ENCODE data around the gene CCDC159. TPM values are rescaled to one million over a fixed set of nuclear protein-coding genes. Genes with fewer than 3 reads are reported as not detected.
"Not testable (repeated sequence)": the region's sequence is repeated elsewhere in the genome, so short reads cannot be mapped to it uniquely, and the experiment has no call there.

CCDC159 gene, protein sequence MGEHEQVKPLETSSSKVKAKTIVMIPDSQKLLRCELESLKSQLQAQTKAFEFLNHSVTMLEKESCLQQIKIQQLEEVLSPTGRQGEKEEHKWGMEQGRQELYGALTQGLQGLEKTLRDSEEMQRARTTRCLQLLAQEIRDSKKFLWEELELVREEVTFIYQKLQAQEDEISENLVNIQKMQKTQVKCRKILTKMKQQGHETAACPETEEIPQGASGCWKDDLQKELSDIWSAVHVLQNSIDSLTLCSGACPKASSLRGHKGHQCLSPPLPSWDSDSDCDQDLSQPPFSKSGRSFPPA
- total RNA-seq (10 to 100 TPM; 14.2 to 14.6 TPM), polyA plus RNA-seq (30.1 TPM)

DNA sequence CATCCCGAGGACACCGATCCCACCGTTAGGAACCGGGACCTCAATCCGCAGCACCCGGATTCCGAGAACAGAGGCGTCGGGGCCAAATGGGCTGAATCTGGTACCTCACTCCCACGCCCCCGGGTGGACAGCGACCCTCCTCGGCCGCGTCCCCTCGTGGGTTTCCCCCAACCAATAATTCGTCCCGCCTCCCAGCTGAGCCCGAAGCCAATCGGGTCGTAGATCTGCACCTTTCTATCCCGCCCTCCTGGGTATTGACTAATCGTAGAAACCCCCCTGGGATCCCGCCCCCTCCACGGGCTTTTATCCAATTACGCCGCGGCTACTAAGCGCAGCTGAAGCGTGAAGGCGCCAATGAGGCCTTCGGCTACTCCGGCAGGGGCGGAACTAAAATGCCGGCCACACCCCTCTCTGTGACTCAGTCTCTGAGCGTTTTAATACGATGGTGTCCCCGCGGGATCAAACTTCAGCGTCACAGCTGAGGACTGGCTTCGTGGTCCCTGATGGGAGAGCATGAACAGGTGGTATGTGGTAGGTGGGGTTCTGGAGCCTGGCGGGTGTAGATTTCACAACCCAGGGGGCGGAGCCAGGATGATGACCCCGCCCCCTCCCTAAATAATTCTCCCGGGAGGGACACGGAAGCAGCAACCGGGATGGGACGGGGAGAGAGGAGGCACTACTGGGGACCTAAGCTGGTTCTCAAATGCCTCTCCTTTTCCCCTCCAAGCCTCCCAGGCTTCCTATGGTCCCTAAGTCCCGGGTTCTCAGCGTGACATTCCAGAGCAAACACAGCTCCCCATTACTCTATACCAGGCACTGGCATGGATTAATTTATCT, at the start of gene CCDC159, which contains the start of gene TMEM205:
TSS of gene CCDC159 (plus strand) at position 416 of the 837 bp plus-strand sequence. CDS start at position 504, 88 bp downstream.
TSS of gene TMEM205 (minus strand) at position 165 of the 837 bp plus-strand sequence. CDS start 649 bp downstream, outside the sequence.
- Mint-ChIP-seq H3K4me3 (peak within 1 kb of the TSS; percentile 86 to 99 (median 95)), H3K36me3 (peaks cover 2 to 12% (median 8%) of the 10 kb centered on the region in 3 donors), H3K27me3 (peaks cover 0 to 2% of the 10 kb centered on the region in 2 donors), H3K4me1 (peaks cover 23 to 31% (median 30%) of the 10 kb centered on the region in 3 donors), H3K9me3 (peaks cover 0 to 2% (median 0%) of the 10 kb centered on the region in 5 donors), H3K27ac (peak within 1 kb of the TSS; percentile 69 to 97 (median 93))
- Histone ChIP-seq H3K27me3 (ENCODE audit: insufficient read depth, low read length, poor library complexity, severe bottlenecking) (no peaks in the 10 kb centered on the region), H3K27ac (ENCODE audit: low read depth, low read length) (peak within 1 kb of the TSS; percentile 72), H3K4me1 (ENCODE audit: insufficient read depth, low read length) (peaks cover 20% of the 10 kb centered on the region), H3K36me3 (ENCODE audit: insufficient read depth, low read length) (no peaks in the 10 kb centered on the region), H3K9me3 (ENCODE audit: low read length) (no peaks in the 10 kb centered on the region), H3K4me3 (ENCODE audit: low read length) (peak within 1 kb of the TSS; percentile 85)
- POLR2A ChIA-PET, result interaction anchor here (0.7 to 1.8 kb wide), 5 partner anchors 12 to 35 kb away, joined by 3 to 24 read pairs (median 5); partner anchors contain the start of gene SWSAP1
- DNase-seq, result peak; percentile 98 to 99 (median 98)
- CTCF ChIA-PET, result interaction anchor here (0.7 to 2.8 kb wide), 4 partner anchors 23 to 137 kb away, joined by 3 to 12 read pairs (median 4); partner anchors contain the start of gene SWSAP1

DNA sequence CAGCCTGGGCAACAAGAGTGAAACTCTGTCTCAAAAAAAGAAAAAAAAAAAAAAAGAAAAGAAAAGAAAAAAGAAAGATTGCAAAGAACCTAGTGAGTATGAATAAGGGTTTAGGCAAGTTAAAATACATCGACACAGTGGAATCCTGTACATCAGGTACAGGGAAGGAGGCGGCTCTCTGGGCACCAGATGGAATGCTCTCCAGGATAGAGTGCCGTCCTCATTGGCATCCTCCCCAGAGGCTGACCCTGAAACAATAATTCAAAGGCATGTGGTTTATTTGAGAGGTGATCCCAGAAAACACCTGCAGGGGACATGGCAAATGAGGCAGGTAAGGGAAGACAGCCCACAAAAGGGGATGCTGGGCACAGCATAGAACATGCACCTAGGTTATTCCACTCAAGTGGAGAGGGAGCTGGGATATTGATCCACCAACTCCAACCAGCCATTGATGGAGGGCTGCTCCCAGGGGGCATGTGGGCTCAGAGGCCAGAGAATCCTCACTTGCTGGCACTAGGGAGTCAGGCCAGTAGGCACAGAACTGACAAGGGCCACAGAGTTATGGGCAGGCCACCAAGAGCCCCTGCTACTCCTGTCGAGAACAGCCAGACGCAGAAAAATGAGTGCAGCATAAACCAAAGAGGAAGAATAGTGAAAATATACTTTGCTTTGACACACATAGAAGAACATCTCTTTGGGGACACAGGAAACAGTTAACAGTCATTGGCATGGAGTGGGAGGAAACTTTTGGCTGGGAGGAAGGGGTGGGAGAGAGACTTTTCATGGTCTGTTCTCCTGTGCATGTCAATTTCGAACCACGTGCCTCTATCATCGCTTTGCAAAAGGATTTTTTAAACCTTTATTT, 46.1 kb upstream of the CCDC159 start:
- ChIA-PET CTCF (no interaction called here), POLR2A (no interaction called here)
- H3K4me3 ChIP-seq (ENCODE audit: low read length), result no peak overlapping the region
- no peaks in the 10 kb centered on the region for H3K9me3 Mint-ChIP-seq
- no peaks in the 10 kb centered on the region for H3K36me3 Mint-ChIP-seq
- peak overlapping the region in 1 of 8 donors; percentile 20 for H3K27ac Mint-ChIP-seq
- peaks cover 1 to 3% of the 10 kb centered on the region in 2 donors for H3K27me3 Mint-ChIP-seq
- H3K9me3 ChIP-seq (ENCODE audit: low read length), result no peaks in the 10 kb centered on the region
- H3K4me1 Mint-ChIP-seq, result no peaks in the 10 kb centered on the region
- H3K4me1 ChIP-seq (ENCODE audit: insufficient read depth, low read length), result no peaks in the 10 kb centered on the region
- H3K36me3 ChIP-seq (ENCODE audit: insufficient read depth, low read length), result no peaks in the 10 kb centered on the region
- no peak for DNase-seq
- H3K4me3 Mint-ChIP-seq, result no peak overlapping the region
- H3K27me3 ChIP-seq (ENCODE audit: insufficient read depth, low read length, poor library complexity, severe bottlenecking), result no peaks in the 10 kb centered on the region
- no peak overlapping the region for H3K27ac ChIP-seq (ENCODE audit: low read depth, low read length)

DNA sequence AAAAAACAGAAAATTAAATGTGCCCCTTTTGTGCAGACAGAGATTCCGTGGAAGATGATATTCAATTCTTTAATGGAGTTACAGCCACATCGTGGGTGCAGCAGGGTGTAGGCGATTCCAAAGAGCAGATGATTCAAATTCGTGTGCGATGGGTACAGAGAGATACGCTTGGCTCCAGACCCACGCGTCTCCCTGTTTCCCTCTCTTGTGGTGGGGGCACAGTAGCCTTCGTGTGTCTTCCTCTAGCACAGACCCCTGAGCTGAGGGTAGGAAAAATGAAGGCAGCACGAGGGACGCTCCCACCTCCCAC, 45.6 kb upstream of the CCDC159 start:
- no peak overlapping the region for H3K4me3 ChIP-seq (ENCODE audit: low read length)
- no peak for DNase-seq
- H3K4me3 Mint-ChIP-seq, result no peak overlapping the region
- CTCF ChIA-PET, result no interaction called here
- H3K36me3 Mint-ChIP-seq, result no peaks in the 10 kb centered on the region
- no peaks in the 10 kb centered on the region for H3K9me3 ChIP-seq (ENCODE audit: low read length)
- H3K27me3 Mint-ChIP-seq, result peaks cover 1 to 5% of the 10 kb centered on the region in 2 donors
- no peak overlapping the region for H3K27ac ChIP-seq (ENCODE audit: low read depth, low read length)
- H3K4me1 ChIP-seq (ENCODE audit: insufficient read depth, low read length), result no peaks in the 10 kb centered on the region
- no peaks in the 10 kb centered on the region for H3K36me3 ChIP-seq (ENCODE audit: insufficient read depth, low read length)
- no peaks in the 10 kb centered on the region for H3K4me1 Mint-ChIP-seq
- POLR2A ChIA-PET, result no interaction called here
- no peaks in the 10 kb centered on the region for H3K27me3 ChIP-seq (ENCODE audit: insufficient read depth, low read length, poor library complexity, severe bottlenecking)
- no peak overlapping the region for H3K27ac Mint-ChIP-seq
- no peaks in the 10 kb centered on the region for H3K9me3 Mint-ChIP-seq

DNA sequence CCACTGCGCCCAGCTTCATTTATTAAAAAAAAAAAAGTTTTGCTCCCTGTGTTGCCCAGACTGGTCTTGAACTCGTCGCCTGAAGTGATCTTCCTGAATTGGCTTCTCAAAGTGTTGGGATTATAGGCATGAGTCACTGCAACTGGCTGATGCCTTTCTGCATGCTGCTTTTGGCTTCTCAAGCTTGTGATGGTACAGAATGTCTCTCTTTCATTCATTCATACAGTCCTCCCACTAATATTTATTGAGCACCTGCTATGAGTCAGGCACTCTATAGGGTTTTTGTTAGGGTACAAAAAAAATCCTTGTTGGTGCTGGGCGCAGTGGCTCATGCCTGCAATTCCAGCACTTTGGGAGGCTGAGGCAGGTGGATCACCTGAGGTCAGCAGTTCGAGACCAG, 41.4 kb upstream of the CCDC159 start:
- no peaks in the 10 kb centered on the region for H3K27me3 ChIP-seq (ENCODE audit: insufficient read depth, low read length, poor library complexity, severe bottlenecking)
- no peaks in the 10 kb centered on the region for H3K36me3 ChIP-seq (ENCODE audit: insufficient read depth, low read length)
- CTCF ChIA-PET, result interaction anchor here (1.3 kb wide), 1 partner anchor 468 kb away, joined by 3 read pairs; no protein-coding TSS in a partner anchor
- no peak overlapping the region for H3K27ac ChIP-seq (ENCODE audit: low read depth, low read length)
- no peaks in the 10 kb centered on the region for H3K4me1 Mint-ChIP-seq
- H3K27ac Mint-ChIP-seq, result no peak overlapping the region
- peak overlapping the region in 1 of 7 donors; percentile 6 for H3K4me3 Mint-ChIP-seq
- no peaks in the 10 kb centered on the region for H3K4me1 ChIP-seq (ENCODE audit: insufficient read depth, low read length)
- POLR2A ChIA-PET, result interaction anchor here (0.6 kb wide), 1 partner anchor 404 kb away, joined by 8 read pairs; no protein-coding TSS in a partner anchor
- peaks cover 3 to 18% of the 10 kb centered on the region in 2 donors for H3K27me3 Mint-ChIP-seq
- H3K9me3 ChIP-seq (ENCODE audit: low read length), result no peaks in the 10 kb centered on the region
- no peak overlapping the region for H3K4me3 ChIP-seq (ENCODE audit: low read length)
- no peaks in the 10 kb centered on the region for H3K9me3 Mint-ChIP-seq
- no peak for DNase-seq
- no peaks in the 10 kb centered on the region for H3K36me3 Mint-ChIP-seq

DNA sequence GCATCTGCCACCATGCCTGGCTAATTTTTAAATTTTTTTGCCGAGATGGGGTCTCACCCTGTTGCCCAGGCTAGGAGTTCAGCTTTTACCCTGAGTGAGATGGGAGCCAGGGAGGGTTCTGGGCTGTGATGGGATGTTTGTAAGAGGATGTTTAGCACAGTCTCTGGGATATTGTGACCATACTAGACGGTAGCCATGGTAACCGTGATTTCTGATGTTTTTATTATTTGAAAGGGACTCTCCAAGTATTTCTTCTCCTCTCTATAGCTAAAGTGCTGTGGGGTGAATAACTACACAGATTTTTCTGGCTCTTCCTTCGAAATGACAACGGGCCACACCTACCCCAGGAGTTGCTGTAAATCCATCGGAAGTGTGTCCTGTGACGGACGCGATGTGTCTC, 40.0 kb upstream of the CCDC159 start:
- ChIA-PET CTCF (no interaction called here), POLR2A (no interaction called here)
- no peaks in the 10 kb centered on the region for H3K4me1 Mint-ChIP-seq
- no peaks in the 10 kb centered on the region for H3K27me3 ChIP-seq (ENCODE audit: insufficient read depth, low read length, poor library complexity, severe bottlenecking)
- no peaks in the 10 kb centered on the region for H3K9me3 ChIP-seq (ENCODE audit: low read length)
- no peaks in the 10 kb centered on the region for H3K9me3 Mint-ChIP-seq
- H3K36me3 ChIP-seq (ENCODE audit: insufficient read depth, low read length), result no peaks in the 10 kb centered on the region
- H3K4me1 ChIP-seq (ENCODE audit: insufficient read depth, low read length), result no peaks in the 10 kb centered on the region
- DNase-seq, result no peak
- H3K27ac Mint-ChIP-seq, result no peak overlapping the region
- no peak overlapping the region for H3K4me3 ChIP-seq (ENCODE audit: low read length)
- peaks cover 7 to 20% of the 10 kb centered on the region in 2 donors for H3K27me3 Mint-ChIP-seq
- no peaks in the 10 kb centered on the region for H3K36me3 Mint-ChIP-seq
- H3K27ac ChIP-seq (ENCODE audit: low read depth, low read length), result no peak overlapping the region
- H3K4me3 Mint-ChIP-seq, result no peak overlapping the region

DNA sequence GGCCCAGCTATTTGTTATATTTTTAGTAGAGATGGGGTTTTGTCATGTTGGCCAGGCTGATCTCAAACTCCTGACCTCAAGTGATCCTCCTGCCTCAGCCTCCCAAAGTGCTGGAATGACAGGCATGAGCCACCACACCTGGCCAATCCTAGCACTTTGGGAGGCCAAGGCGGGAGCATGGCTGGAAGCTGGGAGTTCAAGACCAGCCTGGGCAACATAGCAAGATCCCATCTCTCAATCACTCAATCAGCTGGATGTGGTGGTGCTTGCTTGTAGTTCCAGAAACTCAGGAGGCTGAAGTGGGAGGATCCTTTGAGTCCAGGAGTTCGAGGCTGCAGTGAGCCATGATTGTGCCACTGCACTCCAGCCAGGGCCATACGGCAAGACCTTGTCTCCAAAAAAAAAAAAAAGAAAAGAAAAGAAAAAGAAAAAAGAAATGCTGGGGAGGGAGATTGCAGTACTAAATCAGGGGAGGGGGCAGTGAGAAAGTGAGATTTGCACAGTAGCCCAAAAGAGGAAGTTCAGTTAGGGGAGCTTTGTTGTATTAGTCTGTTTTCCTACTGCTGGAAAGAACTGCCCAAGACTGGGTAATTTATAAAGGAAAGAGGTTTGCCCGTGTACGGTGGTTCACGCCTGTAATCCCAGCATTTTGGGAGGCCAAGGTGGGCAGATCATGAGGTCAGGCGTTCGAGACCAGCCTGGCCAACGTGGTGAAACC, 25.9 kb upstream of the CCDC159 start:
- H3K4me3 ChIP-seq (ENCODE audit: low read length); DNase-seq; H3K4me3 Mint-ChIP-seq; H3K36me3 ChIP-seq (ENCODE audit: insufficient read depth, low read length); H3K27me3 ChIP-seq (ENCODE audit: insufficient read depth, low read length, poor library complexity, severe bottlenecking); H3K9me3 ChIP-seq (ENCODE audit: low read length); H3K9me3 Mint-ChIP-seq; H3K4me1 ChIP-seq (ENCODE audit: insufficient read depth, low read length); H3K27me3 Mint-ChIP-seq; CTCF ChIA-PET; H3K27ac ChIP-seq (ENCODE audit: low read depth, low read length); H3K36me3 Mint-ChIP-seq; POLR2A ChIA-PET: not testable (repeated sequence)
- Mint-ChIP-seq H3K4me1 (peaks cover 12 to 17% (median 13%) of the 10 kb centered on the region in 3 donors), H3K27ac (peak overlapping the region in 2 of 8 donors; percentile 85 to 89)
